Heart right ventricle (tissue), 16 donors: ENCODE measurements around the gene TSPYL6. TPM values are rescaled to one million over a fixed set of nuclear protein-coding genes. Genes with fewer than 3 reads are reported as not detected.
A peak's percentile ranks its signal among the peaks of the same experiment; 100 is the strongest.

ENCODE experiments used
- ATAC-seq, 8 donors: fragments of 200-7000 bp; cut with Tn5 transposase; one replicate each; pipeline ENCODE4 v1.9.1; 2020; ENCODE audit warnings: mild to moderate bottlenecking in 8 of 8, moderate library complexity in 8 of 8, moderate number of reproducible peaks in 1 of 8
- DNase-seq, 2 donors: peaks; one replicate each; pipeline ENCODE4 v3.0.0-alpha.2; 2020
- H3K27ac ChIP-seq, 10 donors: fragments of 200-600 bp; sonication (generic) in 2 of 10; one replicate each; pipeline versions ENCODE4 v1.5.0 to v1.8.0; 2020 to 2022; ENCODE audit warnings: mild to moderate bottlenecking in 3 of 10
- H3K27me3 ChIP-seq, 7 donors: fragments of 200-600 bp; one replicate each; pipeline ENCODE4 v1.8.0; 2021 to 2022; ENCODE audit warnings: mild to moderate bottlenecking in 2 of 7
- H3K36me3 ChIP-seq, 9 donors: fragments of 200-600 bp; sonication (generic) in 1 of 9; one replicate each; pipeline versions ENCODE4 v1.5.0 to v1.8.0; 2020 to 2022; ENCODE audit warnings: mild to moderate bottlenecking in 2 of 9
- H3K4me1 ChIP-seq, 9 donors: fragments of 200-600 bp; sonication (generic) in 1 of 9; one replicate each; pipeline versions ENCODE4 v1.5.0 to v1.8.0; 2020 to 2022; ENCODE audit warnings: mild to moderate bottlenecking in 4 of 9
- H3K4me3 ChIP-seq, 10 donors: fragments of 200-600 bp; sonication (generic) in 2 of 10; one replicate each; pipeline versions ENCODE4 v1.5.0 to v1.8.0; 2020 to 2022; ENCODE audit warnings: mild to moderate bottlenecking in 7 of 10, moderate library complexity in 2 of 10
- H3K9me3 ChIP-seq, 11 donors: fragments of 200-600 bp in 10 of 11; sonication (generic) in 2 of 11; one replicate each; pipeline versions ENCODE4 v1.5.0 to v1.8.0; 2013 to 2022; ENCODE audit warnings: mild to moderate bottlenecking in 2 of 11, control low read depth in 1 of 11, moderate library complexity in 1 of 11
- WGBS, 2 donors: extraction: QIAGEN DNeasy Blood & Tissue Kit; methylation state at CpG; one replicate each; pipeline ENCODE4 v1.1.7; 2013; ENCODE audit warnings: inconsistent platforms in 1 of 2; 5-methylcytosine and 5-hydroxymethylcytosine counted together
- intact Hi-C, 10 donors: fragments of 100-400 bp; cut with DNase I; formaldehyde crosslinking; loops; one replicate each; pipeline versions ENCODE4 v1.11.1 to v1.14.2; 2022
- polyA plus RNA-seq, 2 donors: library from polyadenylated mRNA; stranded (reverse); fragments of 200-250 nt; gene quantifications; one replicate each; pipeline ENCODE4 v1.2.3, GENCODE V29; 2013
- total RNA-seq, 10 donors: library from RNA; stranded (reverse); fragmentation: NEBNext Ultra II Directional in 3 of 10; extraction: Animal tissue kit (Norgen Biotek cat#: 25700) in 3 of 10; gene quantifications; one replicate each; pipeline versions ENCODE4 v1.2.1 to v1.2.4, GENCODE V29; 2021 to 2023
- TF ChIP-seq, protein P1 (sequence below), 9 donors: fragments of 200-600 bp; sonication (generic) in 2 of 9; IDR thresholded peaks; one replicate each; pipeline versions ENCODE4 v1.5.0 to v1.8.0; 2021 to 2022; ENCODE audit warnings: antibody characterized with exemption in 9 of 9, mild to moderate bottlenecking in 5 of 9, moderate library complexity in 1 of 9
- donor health status: Arrhythmogenic right ventricular cardiomyopathy.
- donor health status: ischemic (EF 13 %, LVEDD 7.1; RV severe dilation, severe dysfunction).
- donor health status: healthy with polysubstance abuse.
- donor health status: DM: no; HTN: yes; CAD: no.
- donor health status: DM: no; HTN: no; CAD: no.
- donor health status: ischemic (EF 25% LVEDD 6.9; RV normal size, moderate dysfunction).
- donor health status: ischemic (EF 25% LVEDD 5.7; RV mildly dilated, moderate dysfunction).
- donor health status: healthy.
- donor health status: DM: yes; HTN: yes; CAD: no.
- donor health status: Ischemic cardiomyopathy.
- donor health status: ischemic (EF 35%, LVEDD 5.7; RV mildly dilated, moderate dysfunction).
- donor health status: nonischemic (EF 11% LVEDD 7.7; RV severe dilation, severe dysfunction).
- donor health status: DM: yes; HTN: yes; CAD: no.
- donor health status: PGD.
- donor health status: ischemic (EF 29% LVEDD 5.4; RV normal size, mild dysfunction).
- donor health status: nonischemic (EF 23%, LVEDD 6.1; RV moderate dilation, normal function).

Gene TSPYL6
- total and polyA plus RNA-seq, 12 donors = 0.01 to 0.22 (median 0.20) TPM; not detected in 7

GRCh38 chr2:54258166-54258565 lies 2.1 kb upstream of the TSPYL6 start:
- ATAC-seq (no peak), DNase-seq (no peak)
- intact Hi-C loops = no loop called here
- Histone ChIP-seq H3K36me3 (peaks cover 0 to 11% (median 0%) of the 10 kb centered on the region in 9 donors), H3K9me3 (no peaks in the 10 kb centered on the region), H3K27me3 (no peaks in the 10 kb centered on the region), H3K4me1 (no peaks in the 10 kb centered on the region), H3K4me3 (no peak overlapping the region), H3K27ac (no peak overlapping the region)
- TF ChIP-seq, protein P1, sequence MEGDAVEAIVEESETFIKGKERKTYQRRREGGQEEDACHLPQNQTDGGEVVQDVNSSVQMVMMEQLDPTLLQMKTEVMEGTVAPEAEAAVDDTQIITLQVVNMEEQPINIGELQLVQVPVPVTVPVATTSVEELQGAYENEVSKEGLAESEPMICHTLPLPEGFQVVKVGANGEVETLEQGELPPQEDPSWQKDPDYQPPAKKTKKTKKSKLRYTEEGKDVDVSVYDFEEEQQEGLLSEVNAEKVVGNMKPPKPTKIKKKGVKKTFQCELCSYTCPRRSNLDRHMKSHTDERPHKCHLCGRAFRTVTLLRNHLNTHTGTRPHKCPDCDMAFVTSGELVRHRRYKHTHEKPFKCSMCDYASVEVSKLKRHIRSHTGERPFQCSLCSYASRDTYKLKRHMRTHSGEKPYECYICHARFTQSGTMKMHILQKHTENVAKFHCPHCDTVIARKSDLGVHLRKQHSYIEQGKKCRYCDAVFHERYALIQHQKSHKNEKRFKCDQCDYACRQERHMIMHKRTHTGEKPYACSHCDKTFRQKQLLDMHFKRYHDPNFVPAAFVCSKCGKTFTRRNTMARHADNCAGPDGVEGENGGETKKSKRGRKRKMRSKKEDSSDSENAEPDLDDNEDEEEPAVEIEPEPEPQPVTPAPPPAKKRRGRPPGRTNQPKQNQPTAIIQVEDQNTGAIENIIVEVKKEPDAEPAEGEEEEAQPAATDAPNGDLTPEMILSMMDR (IDR thresholded peaks at IDR 0.05) = no peak
- 85 to 89% methylated on average over 2 of the region's 2 CpGs for WGBS, 2 donors

GRCh38 chr2:54255230-54256090 lies 569 bp downstream of the TSPYL6 start:
- H3K4me1 ChIP-seq = peaks cover 0 to 8% (median 0%) of the 10 kb centered on the region in 9 donors
- DNase-seq (no peak), ATAC-seq (peak in 1 of 8 donors; percentile 13)
- H3K27me3 ChIP-seq = no peaks in the 10 kb centered on the region
- intact Hi-C loops = no loop called here
- WGBS, 2 donors = 93 to 96% methylated on average over 37 of the region's 37 CpGs
- no peak overlapping the region for H3K27ac ChIP-seq
- peaks cover 0 to 11% (median 0%) of the 10 kb centered on the region in 9 donors for H3K36me3 ChIP-seq
- TF ChIP-seq, protein P1 (IDR thresholded peaks at IDR 0.05) = no peak
- no peak overlapping the region for H3K4me3 ChIP-seq
- no peaks in the 10 kb centered on the region for H3K9me3 ChIP-seq

DNA sequence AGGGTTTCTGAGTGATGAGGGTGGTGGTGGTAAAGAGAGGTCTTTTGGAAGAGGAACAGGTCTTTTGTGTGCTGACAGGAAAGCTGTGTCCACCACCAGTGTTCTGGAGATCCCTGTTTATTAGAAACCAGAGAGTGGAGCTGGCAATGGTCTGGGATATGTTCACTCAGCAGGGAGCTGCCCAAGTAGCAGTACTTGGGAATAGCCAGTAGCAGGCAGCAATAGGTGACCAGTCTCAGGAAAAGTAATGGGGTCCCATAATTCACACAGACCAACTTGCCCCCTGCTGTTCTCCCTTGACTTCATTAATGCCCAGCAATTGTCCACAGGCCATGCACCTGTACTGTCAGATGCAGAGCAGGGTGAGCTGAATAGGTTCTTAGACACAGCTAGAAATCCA lies 1.8 kb downstream of the TSPYL6 start:
- ATAC-seq (no peak), DNase-seq (no peak)
- Histone ChIP-seq H3K27me3 (no peaks in the 10 kb centered on the region), H3K4me1 (peaks cover 0 to 9% (median 0%) of the 10 kb centered on the region in 9 donors), H3K27ac (no peak overlapping the region), H3K9me3 (no peaks in the 10 kb centered on the region), H3K36me3 (peaks cover 0 to 11% (median 0%) of the 10 kb centered on the region in 9 donors), H3K4me3 (no peak overlapping the region)
- TF ChIP-seq, protein P1 (IDR thresholded peaks at IDR 0.05) = no peak
- intact Hi-C loops = no loop called here

DNA sequence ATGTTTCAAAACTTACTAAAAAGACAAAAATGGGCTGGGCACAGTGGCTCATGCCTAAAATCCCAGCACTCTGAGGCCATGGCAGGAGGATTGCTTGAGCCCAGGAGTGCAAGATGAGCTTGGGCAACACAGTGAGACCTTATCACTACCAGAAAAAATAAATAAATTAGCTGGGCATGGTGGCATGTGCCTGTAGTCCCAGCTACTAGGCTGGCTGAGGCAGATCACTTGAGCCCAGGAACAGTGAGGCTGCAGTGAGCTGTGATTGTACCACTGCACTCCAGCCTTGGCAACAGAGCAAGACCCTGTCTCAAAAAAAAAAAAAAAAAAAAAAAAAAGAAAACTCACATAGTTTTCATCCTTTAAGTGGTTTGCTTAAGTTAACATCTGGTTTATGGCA lies 6.4 kb downstream of the TSPYL6 start:
- Histone ChIP-seq H3K27me3 (no peaks in the 10 kb centered on the region), H3K4me3 (no peak overlapping the region), H3K4me1 (peaks cover 0 to 19% (median 5%) of the 10 kb centered on the region in 9 donors), H3K27ac (no peak overlapping the region), H3K36me3 (no peaks in the 10 kb centered on the region), H3K9me3 (no peaks in the 10 kb centered on the region)
- DNase-seq = no peak
- ATAC-seq = peak in 4 of 8 donors; percentile 49 to 59 (median 51)
- TF ChIP-seq, protein P1 (IDR thresholded peaks at IDR 0.05) = no peak
- intact Hi-C loops = no loop called here
